GM18951 (cell line): ENCODE data around the gene RYR2.
"Not testable (repeated sequence)": the region's sequence is repeated elsewhere in the genome, so short reads cannot be mapped to it uniquely, and the experiment has no call there.

Source experiments
- POLR2A ChIP-seq: IDR thresholded peaks from 4 replicates; pipeline ENCODE4 v1.6.1; 2011; ENCODE audit warnings: mild to moderate bottlenecking; ENCODE audit not compliant: insufficient read length, insufficient read depth; ENCODE audit errors: extremely low read depth
- in situ Hi-C: fragments of 300-500 bp; cut with MboI; formaldehyde crosslinking; loops from one replicate; pipeline ENCODE4 v1.12.0; 2022; ENCODE audit warnings: low sequenced_read_pairs, mixed read lengths, inconsistent platforms; ENCODE audit not compliant: unreplicated experiment

Gene RYR2

DNA sequence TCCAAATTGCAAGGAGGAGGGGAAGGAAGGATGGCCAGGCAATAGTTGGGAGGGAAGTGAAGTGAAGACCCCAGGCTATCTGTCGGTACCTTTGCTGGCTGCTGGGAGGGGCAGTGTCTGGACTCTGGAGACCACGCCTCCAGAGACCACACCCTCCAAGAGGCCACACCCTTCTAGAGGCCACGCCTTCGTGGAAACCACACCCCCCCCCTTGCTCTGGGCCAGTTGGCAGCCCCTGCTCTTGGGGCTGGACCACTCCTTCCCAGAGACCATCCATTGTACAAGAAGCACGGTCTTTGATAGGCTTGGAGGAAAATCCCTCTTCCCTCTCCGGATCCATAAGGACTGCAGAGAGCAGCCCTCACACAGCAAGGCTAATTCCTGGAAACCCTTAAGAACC lies 73.1 kb downstream of the RYR2 start:
- in situ Hi-C loops = loop anchor here (25.0 kb wide), 1 partner anchor 1028 kb away; no protein-coding TSS in a partner anchor
- no peak for TF ChIP-seq POLR2A

- no peak for TF ChIP-seq POLR2A
- in situ Hi-C loops = loop anchor here (25.0 kb wide), 1 partner anchor 1032 kb away; no protein-coding TSS in a partner anchor
Observed at GRCh38 chr1:237119091-237119490, 77.1 kb downstream of the RYR2 start.

GRCh38 chr1:237120683-237121082 lies 78.7 kb downstream of the RYR2 start:
- in situ Hi-C loops = loop anchor here (25.0 kb wide), 1 partner anchor 1033 kb away; no protein-coding TSS in a partner anchor
- TF ChIP-seq POLR2A = no peak

GRCh38 chr1:237124856-237125462 lies 83.0 kb downstream of the RYR2 start:
- in situ Hi-C loops = loop anchor here (25.0 kb wide), 1 partner anchor 1038 kb away; no protein-coding TSS in a partner anchor
- no peak for TF ChIP-seq POLR2A

DNA sequence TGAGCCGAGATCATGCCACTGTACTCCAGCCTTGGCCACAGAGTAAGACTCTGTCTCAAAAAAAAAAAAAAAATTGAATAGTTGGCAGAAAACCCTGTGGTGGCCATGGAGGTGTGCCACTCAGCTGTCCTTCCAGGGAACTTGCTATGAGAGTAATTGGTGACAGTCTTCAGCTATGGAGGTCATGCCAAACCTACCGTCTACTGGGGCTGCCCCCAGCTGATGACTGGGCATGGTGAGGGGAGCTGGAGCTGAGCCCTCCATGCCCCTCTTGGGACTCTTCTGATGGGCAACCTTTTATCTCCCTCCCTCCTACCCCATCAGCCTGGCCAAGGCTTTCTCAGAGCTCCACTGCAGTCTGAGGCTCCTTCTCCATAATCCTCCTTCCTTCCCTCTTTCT lies 84.2 kb downstream of the RYR2 start:
- TF ChIP-seq POLR2A = no peak
- in situ Hi-C loops = no loop called here

DNA sequence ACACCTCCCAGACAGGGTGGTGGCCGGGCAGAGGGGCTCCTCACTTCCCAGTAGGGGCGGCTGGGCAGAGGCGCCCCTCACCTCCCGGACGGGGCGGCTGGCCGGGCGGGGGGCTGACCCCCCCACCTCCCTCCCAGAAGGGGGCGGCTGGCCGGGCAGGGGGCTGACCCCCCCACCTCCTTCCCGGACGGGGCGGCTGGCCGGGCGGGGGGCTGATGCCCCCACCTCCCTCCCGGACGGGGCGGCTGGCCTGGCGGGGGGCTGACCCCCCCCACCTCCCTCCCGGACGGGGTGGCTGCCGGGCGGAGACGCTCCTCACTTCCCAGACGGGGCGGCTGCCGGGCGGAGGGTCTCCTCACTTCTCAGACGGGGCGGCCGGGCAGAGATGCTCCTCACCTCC lies 85.3 kb downstream of the RYR2 start:
- in situ Hi-C loops = not testable (repeated sequence)

GRCh38 chr1:237133921-237134320 lies 91.9 kb downstream of the RYR2 start:
- TF ChIP-seq POLR2A = no peak
- in situ Hi-C loops = no loop called here

DNA sequence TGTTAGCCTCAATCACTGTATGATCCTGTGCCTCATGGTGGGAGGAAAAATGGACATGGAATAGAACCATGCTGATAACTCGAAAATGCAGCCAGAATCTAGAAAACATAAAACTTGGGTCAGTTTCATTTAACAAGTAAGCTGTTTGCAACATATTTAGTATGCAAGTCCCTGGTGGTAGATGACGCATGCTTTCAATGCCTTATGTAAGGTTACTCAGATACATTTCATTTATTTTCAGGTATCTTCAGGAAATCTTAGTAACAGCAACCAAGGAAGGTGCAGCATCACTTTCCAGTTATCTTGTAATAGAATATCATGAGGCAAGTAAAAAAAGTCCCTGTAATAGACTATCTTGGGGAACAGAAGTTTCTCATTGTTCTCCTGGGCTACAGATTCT lies 92.9 kb downstream of the RYR2 start:
- in situ Hi-C loops = no loop called here
- TF ChIP-seq POLR2A = no peak

DNA sequence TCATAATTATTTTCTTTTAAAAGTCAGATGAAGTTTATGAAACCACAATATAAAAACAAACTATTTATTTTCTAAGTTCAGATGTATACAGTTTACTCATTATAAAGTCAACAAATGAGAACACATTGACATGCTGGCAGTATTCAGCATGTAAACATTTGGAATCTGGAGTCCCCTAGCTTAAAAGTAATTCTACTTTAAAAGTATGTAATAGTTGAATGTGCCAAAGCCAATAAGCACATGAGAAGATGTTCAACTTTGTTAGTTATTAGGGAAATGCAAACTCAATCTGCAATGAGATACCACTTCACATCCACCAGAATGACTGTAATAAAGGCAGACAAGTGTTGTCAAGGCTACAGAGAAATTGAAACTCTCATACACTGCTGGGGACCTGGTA lies 96.6 kb downstream of the RYR2 start:
- in situ Hi-C loops = no loop called here
- no peak for TF ChIP-seq POLR2A

DNA sequence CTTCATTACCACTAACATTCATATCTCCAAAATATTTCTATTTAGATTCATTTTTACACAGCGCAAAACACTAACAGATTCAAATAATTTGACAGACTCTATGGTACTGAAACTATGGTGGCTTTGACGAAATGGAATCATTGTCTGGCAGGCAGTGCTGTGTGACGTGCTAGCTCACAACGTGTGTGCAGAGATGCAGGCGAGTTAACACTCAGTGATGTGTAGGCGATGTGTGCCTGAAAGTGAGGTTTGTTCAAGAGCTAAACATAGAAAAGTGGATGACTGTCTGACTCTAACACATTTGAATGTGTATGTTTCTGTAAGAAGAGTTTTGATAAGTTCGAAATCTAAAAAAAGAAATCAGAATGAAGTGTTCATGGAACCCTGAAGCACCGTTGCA lies 97.7 kb downstream of the RYR2 start:
- no peak for TF ChIP-seq POLR2A
- in situ Hi-C loops = no loop called here

- no peak for TF ChIP-seq POLR2A
- in situ Hi-C loops = no loop called here
Observed at GRCh38 chr1:237140986-237141385, 99.0 kb downstream of the RYR2 start.

DNA sequence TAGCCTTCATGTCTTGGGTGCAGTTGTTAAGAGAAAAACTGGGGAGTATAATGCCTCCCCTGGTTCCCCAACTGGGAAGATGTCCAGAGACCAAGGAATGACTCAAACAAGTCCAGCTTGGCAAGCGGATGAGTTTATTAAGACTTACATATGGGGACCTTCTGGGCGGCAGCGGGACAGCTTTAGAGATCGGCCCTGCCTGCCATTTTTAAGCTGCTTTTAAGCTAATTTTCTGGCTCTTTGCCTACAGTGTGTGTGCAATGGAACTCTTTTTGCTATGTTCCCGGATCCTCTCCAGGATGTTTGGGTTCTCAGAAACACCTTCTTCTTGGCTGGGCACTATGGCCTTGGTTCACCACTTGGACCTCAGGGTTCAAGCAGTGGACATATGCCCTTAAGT lies 99.5 kb downstream of the RYR2 start:
- in situ Hi-C loops = no loop called here
- TF ChIP-seq POLR2A = no peak

DNA sequence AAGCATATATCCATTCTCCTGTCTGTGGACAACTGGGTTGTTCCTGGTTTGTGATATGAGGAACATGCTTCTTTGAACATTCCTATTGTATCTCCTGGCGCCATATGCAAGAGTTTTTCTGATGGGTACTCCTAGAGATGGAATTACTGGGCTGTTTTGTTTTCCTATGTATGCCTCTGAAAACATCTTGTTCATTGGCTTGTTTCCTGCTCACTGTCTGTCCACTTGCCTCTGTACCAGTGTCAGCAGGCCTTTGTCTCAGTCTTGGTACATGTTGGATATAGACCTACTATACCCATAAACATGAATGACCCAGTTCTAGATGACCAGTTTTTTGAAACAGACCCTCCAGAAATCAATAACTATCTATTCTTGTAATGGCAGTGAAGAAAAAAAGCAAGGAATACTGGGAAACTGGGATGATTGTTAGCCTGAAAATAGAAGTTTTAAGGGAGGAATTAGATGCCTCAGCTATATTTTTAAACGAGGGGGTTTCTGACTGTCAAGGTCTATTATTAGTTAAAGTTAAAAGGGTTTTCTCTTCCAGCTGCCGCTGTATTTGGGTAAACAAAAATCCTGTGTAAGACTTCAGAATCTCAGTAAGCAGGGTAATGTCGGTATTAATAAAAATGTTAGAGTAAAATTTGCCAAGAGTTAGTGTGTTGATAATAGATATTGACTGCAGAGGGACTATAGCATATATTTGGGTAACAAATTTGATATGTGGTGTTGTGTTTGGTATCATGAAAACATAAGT lies 103.6 kb downstream of the RYR2 start:
- in situ Hi-C loops = no loop called here
- TF ChIP-seq POLR2A = no peak

GRCh38 chr1:237146241-237146640 lies 104.3 kb downstream of the RYR2 start:
- in situ Hi-C loops = no loop called here
- TF ChIP-seq POLR2A = no peak
